ENCODE measurements around the gene CELA2B. TPM values are rescaled to one million over a fixed set of nuclear protein-coding genes. Genes with fewer than 3 reads are reported as not detected.
"Not testable (repeated sequence)": the region's sequence is repeated elsewhere in the genome, so short reads cannot be mapped to it uniquely, and the experiment has no call there.

Gene CELA2B
- total RNA-seq, 1 donor from 2014 or later = not detected

DNA sequence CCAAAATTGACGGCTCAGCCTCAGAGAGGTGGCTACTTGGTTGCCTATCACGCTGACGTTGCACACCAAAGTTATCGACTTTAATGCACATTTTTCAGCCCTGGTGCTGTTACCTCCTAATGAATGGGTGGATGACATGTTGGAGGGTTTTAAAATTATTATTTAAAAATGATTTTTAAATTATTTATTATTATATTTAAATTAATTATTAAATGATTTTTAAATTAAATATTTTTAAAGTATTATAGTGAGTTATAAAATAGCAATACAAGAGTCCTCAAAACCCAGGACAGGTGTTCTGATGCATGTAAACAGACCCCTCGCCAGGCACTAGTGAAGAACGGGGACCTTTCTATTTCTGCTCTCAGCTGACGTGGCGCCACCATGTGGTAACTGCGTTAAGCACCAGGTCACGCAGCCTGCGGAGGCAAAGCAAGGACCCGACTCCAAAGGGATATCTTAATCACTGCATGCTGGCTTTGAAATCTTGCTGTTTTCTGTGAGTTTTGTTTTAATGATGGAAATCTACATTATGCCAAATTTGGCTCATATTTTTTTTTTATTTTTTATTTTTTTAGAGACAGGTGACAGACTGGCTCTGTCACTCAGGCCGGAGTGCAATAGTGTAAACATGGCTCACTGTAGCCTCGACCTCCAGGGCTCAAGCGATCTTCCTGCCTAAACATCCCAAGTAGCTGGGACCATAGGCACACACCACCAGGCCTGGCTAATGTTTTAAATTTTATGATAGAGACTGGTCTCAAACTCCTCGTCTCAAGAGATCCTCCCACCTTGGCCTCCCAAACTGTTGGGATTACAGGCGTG, 25.5 kb downstream of the CELA2B start:
- peak; percentile 82 for DNase-seq

DNA sequence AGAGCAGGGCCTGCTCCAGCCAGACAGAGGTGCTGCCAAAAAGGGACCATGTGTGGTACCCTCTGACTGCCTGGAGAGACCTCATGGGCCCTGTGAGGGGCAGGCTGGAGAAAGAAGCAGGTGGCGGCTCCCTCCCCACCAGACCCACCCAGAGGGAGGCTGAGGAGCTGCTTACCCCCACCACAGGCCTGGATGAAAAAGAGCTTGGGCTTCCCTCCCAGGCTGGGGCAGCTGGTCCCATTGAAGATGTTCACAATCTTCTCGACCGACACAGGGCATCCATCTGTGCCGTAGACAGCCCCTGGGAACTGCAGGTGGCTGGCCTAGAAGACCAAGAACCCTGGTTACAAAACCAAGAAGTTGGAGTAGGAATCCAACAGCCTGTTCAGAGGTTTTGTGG, 28.5 kb downstream of the CELA2B start:
- no peak for DNase-seq

DNA sequence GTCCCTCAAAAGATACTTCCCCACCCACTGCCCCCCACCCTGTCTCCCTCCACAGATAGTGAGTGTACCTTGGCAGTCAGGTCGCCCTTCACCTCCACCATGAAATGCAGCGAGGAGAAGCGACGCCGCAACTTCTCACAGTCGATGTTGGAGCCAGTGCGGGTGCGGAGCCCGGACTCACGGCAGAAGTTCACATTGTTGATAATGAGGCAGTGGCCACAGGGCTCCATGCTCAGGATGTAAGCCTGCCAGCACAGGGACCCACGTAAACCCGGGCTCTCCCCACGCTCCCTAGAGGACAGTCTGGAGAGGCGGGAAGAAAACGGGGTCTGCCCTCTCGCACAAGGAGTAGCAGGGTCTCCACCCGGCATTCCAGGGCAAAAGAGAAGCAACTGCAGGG, 30.9 kb downstream of the CELA2B start:
- no peak for DNase-seq

DNA sequence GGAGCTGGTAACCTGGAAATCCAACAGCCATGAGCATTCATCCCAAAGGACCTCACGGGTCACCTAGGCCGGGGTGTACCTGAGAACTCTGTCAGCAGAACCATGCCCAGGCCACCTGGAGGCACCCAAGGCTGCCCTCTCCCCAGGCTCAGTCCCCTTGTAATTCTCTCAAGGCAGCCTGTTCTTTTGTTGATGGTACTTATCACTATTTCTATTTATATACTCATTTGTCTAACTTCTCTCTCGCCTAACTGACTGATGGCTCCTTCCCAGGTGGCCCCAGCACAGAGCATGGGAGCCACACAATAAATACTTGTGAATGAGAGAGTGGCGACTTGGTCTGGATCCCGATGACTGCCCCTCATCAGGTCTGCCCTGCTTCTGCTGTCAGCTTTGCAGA, 31.4 kb downstream of the CELA2B start:
- no peak for DNase-seq

DNA sequence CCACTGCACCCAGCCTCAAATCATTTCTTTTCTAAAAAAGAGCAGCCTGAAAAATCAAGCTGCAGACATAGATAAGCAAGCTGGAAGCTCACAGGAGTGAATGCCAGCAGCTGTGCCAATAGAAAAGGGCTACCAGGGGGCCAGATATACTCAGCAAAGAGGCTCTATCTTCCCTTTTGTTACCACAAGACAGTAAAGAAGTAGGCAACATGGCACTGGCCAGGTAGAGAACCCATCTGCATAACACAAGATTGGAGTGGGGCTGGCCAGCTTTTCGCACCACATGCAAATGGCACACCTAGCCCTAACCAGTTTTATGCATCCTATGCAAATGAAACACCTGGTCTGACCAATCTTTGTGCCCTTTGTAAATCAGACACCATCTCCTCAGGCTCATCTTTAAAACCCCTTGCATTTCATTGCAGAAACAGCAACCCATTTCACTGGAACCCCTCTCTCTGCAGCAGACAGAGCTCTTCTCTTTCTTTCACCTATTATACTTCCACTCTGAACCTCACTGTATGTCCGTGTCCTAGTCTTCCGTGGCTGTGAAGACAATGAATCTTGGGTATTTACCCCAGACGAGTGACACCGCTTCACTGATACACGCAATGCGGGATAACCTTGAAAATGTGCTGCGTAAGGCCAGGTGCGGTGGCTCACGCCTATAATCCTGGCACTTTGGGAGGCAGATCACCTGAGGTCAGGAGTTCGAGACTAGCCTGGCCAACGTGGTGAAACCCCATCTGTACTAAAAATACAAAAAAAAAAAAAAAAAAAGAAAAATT, 33.0 kb downstream of the CELA2B start:
- DNase-seq = no peak

DNA sequence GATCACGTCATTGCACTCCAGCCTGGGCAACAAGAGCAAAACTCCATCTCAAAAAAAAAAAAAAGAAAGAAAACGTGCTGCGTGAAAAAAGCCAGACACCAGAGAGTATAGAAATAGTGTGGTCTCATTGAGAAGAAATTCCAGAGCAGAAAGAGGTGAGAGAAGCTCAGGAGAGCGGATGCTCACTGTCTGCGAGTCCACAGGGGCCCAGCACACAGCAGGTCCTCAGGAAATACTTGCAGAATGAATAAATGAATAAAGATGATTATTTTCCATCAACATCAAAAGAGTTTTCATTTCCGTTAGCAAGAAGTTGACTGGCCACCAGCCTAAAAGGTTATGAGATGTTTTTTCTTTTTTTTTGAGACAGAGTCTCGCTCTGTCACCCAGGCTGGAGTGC, 33.7 kb downstream of the CELA2B start:
- peak; percentile 32 for DNase-seq

DNA sequence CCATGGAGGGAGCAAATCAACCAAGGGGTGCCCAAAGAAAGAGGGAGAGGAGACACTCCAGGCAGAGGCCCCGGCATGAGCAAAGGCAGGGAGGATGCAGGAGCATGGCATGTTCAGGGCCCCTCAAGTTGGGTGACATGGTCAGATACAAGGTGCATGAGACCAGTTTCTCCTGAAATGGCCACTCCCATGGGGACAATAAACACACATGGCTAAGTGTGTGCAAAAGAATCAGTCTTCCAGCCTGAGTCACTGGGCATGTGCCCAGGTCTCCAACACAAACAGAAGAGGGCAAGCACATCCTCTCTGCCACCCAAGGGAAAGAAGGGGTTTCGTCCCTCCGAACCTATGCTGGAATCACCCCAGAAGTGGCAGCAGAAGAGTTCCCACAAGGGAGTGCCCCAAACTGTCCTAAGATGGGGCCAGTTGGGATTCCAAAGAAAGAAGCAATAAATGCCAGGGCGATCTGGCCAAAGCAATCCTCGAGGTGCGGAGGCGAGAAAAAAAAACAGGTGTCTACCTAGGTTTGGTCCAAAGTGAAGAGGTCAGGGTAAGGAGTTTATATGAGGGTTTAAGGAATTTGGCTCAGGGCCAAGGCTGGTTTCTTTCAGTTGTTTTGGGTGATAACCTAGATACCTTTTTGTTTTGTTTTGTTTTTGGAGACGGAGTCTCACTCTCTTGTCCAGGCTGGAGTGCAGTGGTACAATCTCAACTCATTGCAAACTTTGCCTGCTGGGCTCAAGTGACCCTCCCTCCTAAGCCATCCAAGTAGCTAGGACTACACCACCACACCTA, 34.9 kb downstream of the CELA2B start:
- DNase-seq = no peak

DNA sequence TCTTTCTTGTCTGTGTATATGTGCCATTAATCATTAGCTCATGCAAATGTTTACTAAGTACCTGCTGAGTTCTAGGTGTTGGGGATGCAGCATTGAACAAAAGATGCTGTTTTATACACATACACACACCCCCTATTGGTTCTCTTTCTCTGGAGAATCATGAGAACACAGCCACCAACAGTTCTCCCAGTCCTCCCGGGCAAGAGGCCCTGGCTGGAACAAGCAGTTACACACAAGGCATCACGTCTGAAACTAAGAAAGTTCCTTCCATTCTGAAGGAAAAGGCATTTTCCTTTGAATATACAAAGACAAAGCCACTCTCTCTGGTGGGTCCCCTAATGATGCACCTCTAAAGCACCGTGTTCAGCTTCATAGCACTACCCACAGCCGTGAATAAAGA, 37.3 kb downstream of the CELA2B start:
- no peak for DNase-seq

DNA sequence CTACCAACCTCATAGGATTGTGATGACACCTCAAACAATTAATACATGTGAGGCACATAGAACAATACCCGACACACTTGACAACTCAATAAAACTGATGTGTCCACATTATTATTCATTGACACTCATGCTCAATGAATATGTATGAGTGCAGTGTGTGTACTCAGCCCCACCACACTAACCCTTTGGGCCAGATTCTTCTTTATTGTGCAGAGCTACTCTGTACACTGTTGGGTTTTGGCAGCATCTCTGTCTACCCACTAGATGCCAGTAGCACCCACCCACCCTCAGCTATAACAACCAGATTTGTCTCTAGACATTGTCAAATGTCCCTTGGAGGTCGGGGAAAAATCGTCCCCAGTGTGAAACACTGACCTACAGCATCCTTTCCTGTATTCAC, 38.0 kb downstream of the CELA2B start:
- no peak for DNase-seq

DNA sequence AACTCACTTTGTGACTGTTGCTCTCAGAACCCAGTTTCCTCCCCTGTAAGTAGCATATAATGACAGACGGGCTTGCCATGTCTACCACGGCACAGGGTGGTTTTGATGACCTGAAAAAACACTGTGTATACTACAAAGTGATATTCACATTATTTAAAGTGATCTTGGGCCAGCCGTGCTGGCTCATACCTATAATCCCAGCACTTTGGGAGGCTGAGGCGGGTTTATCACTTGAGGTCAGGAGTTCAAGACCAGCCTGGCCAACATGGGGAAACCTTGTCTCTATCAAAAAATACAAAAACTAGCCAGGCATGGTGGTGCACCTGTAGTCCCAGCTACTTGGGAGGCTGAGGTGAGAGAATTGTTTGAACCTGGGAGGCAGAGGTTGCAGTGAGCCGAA, 38.7 kb downstream of the CELA2B start:
- DNase-seq = not testable (repeated sequence)

DNA sequence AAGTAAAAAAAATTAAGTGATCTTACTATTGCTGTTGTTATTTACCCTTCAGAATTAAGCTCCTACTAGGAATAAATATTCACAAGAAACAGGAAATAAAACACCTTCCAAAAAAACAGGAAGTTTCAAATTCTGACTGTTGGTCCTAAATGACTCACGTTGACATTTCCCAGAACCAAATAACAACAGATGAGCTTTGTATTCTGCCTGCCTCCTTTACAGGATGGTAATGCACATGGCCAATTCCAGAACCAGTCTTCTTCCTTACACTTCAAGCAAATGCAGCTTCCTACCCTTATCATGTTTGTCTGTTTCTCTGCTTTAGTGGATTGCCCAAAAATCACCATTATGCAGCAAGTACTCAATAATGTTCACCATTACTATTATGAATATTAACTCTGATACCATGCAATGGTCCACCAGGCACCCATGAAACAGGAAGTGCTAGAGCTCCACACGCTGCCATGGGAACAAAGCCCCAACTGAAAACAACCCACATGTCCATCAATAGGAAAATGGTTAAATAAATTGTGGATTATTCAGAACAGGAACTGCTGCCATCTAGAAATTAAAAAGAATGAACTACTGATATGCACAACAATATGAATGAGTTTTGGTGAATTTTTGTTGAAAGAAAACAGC, 39.2 kb downstream of the CELA2B start:
- DNase-seq = peak; percentile 29

DNA sequence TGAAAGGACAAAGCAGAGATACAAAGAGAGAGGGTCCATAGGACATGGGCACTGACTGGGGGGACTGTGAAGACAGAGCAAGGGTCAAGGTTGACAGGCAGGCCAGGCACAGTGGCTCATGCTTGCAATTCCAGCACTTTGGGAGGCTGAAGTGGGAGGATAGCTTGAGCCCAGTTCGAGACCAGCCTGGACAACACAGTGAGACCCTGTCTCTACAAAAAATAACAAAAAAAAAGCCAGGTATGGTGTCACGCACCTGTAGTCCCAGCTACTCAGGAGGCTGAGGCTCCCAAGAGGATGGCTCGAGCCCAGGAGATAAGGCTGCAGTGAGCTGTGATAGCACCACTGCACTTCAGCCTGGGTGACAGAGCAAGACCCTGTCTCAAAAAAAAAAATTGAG, 43.7 kb downstream of the CELA2B start:
- no peak for DNase-seq

DNA sequence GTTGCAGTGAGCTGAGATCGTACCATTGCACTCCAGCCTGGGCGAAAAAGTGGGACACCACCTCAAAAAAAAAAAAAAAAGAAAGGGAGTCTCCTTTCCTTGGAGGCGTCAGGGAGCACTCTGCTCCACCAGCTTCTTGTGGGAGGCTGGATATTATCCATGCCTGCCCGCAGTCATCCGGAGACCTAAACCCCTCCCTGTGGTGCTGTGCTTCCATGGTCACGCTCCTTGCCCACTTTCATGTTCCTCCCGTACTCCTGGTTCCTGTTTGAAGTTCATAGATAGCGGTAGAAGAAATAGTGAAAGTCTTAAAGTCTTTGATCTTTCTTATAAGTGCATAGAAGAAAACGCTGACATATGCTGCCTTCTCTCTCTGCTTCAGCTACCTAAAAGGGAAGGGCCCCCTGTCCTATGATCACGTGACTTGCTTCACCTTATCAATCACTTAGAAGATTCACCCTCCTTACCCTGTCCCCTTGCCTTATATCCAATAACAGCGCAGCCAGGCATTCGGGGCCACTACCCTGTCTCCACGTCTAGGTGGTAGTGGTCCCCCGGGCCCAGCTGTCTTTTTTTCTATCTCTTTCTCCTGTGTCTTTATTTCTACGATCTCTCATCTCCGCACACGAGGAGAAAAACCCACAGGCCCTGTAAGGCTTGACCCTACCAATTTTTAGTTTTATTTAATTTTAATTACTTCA, 45.5 kb downstream of the CELA2B start:
- not testable (repeated sequence) for DNase-seq

DNA sequence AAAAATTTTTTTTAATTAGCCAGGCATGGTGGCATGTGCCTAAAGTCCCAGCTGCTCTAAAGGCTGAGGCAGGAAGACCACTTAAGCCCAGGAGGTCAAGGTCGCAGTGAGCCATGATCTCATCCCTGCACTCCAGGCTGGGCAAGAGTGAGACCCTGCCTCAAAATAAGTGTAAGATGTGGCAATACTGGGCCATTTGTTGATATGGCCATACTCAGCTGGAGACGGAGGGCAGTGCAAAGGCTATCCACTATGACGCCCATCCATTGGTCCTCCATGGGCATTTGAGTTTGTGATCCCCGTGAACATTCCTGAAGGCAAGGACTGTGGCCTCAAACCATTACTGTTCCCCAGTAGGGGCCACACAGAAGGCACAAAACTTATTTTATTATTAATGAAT, 46.6 kb downstream of the CELA2B start:
- no peak for DNase-seq

DNA sequence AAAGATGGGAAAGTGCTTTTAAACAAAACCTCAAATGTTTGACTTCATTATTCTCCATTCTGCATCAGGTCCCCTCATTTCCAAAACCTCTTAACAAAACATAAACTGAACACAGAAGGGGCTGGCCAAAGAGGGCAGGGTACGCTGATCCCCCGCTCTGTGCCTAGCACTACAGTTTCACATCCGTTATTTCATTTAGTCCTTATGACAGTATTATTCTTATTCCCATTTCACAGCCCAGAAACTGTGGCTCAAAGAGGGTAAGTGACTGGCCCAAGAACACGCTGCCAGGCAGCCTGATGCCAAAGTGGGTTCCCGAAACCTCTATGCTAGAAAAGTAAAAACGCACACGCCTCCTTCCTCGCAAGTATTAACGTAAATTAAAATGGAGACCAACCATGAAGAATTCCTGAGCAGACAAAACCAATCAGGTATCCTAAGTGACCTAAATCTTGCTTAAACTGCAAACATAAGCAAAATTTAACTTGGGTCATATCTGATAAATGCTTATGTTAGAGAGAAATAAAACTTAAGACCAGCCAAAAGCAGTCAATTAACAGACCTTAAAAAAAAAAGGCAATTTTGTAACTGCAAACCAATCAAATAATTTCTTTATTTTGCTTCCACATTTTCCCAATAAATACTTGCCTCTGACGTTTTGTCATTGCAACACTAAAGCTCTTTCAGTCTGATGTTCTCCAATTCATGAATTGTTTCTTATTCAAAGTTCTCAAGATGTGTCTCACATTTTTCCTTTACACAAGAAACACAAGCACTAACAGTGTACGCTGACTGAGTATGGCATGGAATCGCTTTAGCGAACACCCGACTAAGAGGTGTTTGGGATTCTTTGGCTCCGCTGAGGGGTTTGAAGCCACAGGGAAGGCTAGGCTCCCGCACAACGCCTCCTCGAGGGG, 47.5 kb downstream of the CELA2B start:
- DNase-seq = no peak

DNA sequence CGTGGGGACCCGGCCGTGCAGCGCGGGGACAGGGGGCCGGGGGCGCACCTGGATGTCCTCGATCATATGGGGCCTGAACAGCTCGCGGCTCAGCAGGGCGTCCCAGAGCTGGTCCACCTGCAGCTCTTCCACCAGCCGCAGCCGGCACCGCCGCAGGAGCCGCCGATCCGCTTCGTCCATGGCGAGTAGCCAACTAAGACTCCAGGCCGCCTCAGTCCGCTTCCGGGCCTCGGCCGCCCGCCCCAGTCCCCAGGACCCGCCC, 48.0 kb downstream of the CELA2B start, which contains the start of gene CASP9:
TSS of gene CASP9 (minus strand) at position 195 of the 262 bp plus-strand sequence. CDS start at position 180, 15 bp downstream.
- no peak for DNase-seq

DNA sequence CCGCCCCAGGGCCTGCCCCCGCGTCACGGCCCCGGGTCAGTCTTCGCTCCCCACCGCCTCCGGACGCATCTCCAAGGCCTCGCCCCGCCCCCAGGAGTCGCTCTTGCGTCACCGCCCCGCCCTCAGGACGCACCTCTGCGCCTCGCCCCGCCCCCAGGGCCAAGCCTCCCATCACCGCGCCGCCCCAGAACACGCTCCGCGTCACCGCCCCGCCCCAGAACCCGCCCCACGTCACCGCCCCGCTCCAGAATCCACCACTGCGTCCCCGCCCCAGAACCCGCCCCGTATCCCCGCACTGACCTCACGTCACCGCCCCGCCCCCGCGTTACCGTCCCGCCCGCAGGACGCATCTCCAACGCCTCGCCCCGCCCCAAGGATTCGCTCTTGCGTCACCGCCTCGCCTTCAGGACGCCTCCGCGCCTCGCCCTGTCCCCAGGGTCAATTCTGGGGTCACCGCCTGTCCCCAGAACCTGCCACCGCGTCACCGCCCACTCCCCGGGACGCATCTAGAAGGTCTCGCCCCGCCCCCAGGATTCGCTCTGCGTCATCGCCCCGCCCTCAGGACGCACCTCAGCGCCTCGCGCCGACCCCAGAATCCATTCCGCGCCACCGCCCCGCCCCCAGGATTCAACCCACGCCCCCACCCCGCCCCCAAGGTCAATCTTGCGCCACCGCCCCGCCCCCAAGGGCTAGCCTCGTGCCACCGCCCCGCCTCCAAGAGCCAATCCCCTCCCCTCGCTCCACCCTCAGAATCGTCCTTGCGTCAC, 48.6 kb downstream of the CELA2B start:
- DNase-seq = peak; percentile 100

DNA sequence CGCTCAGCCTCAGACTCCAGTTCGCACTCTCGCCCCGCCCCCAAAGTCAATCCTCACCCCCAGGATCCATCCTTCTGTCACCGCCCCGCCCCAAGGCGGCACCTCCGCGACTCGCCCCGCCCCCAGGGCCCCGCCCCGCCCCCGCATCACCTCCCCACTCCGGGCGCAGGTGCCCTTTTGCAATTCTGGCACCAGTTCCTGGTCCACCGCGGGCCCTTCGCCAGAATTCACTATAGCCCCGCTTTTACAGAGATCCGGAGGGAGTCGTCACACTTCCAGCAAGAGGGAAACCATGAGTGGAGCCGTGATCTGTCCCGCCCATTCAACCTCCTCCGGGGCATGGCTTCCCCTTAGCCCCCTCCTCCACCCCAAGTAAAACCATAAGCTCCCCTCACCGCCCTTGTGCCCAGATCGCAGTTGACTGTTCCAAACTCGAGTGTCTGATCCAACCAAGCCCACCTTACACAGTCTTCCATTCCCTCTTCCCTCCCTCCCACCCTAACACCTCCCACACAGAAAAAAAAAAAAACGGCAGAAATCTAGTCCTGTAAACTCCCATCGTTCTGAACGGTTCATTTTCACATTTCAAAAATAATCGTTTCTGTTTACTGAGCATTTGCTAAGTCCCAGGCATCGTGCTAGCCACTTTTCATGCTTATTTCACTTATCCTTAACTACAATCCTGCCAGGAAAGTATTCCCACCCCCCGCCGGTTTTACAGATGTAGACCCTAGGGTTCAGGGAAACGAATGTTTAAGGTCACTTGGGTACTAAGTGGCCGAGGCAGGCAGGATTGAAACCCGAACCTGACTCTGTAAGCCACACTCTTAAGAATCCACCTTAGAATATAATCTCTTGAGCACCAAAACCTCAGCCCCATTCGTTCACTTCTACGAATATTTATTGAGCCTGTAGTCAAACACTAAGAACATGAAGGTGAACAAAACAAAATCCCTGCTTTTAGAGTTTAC, 49.4 kb downstream of the CELA2B start:
- no peak for DNase-seq

DNA sequence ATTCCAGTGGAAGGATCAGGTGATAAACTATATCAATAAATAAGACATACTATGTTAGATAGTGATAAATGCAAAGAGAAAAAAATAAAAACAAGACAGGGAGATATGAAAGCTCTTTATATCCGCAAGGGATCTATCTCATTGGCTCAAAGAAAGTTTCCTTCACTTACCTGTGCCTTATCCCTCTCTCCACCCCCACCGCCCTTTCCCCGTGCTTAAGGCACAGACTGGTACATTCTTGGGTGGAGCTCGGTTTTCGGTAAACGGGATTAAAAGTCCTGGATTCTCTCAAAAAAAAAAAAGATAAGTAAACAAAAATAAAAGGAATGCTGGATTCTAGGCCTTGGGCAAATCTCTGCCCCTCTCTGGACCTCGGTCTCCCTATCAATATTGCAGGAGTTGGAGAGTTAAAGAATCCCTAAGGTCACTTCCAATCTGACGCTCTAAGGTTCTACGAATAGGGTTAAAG, 50.2 kb downstream of the CELA2B start:
- no peak for DNase-seq
